ENCODE data around the gene SLC52A3.
"Not testable (repeated sequence)": the region's sequence is repeated elsewhere in the genome, so short reads cannot be mapped to it uniquely, and the experiment has no call there.

SLC52A3 gene

GRCh38 chr20:768426-768978 lies at the start of gene SLC52A3:
Gene SLC52A3, minus strand, starts transcription at chr20:768500. Its CDS starts 2,726 bp downstream, at chr20:765774.
- no peak for DNase-seq (ENCODE audit: low read depth)

GRCh38 chr20:815914-816606 lies 47.8 kb upstream of the SLC52A3 start:
- H3K4me3 ChIP-seq (ENCODE audit: low read depth, low read length): no peak overlapping the region
- TF ChIP-seq, protein P1, sequence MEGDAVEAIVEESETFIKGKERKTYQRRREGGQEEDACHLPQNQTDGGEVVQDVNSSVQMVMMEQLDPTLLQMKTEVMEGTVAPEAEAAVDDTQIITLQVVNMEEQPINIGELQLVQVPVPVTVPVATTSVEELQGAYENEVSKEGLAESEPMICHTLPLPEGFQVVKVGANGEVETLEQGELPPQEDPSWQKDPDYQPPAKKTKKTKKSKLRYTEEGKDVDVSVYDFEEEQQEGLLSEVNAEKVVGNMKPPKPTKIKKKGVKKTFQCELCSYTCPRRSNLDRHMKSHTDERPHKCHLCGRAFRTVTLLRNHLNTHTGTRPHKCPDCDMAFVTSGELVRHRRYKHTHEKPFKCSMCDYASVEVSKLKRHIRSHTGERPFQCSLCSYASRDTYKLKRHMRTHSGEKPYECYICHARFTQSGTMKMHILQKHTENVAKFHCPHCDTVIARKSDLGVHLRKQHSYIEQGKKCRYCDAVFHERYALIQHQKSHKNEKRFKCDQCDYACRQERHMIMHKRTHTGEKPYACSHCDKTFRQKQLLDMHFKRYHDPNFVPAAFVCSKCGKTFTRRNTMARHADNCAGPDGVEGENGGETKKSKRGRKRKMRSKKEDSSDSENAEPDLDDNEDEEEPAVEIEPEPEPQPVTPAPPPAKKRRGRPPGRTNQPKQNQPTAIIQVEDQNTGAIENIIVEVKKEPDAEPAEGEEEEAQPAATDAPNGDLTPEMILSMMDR (IDR thresholded peaks at IDR 0.05; ENCODE audit: insufficient read depth, low read depth, low read length, missing control alignments): peak; percentile 98
- peak; percentile 68 for DNase-seq (ENCODE audit: low read depth)

More at GRCh38 chr20:768426-768978, at the start of gene SLC52A3:
- TF ChIP-seq, protein P1 (IDR thresholded peaks at IDR 0.05; ENCODE audit: insufficient read depth, low read depth, low read length, missing control alignments): peak; percentile 10
- H3K4me3 ChIP-seq (ENCODE audit: low read depth, low read length): no peak within 1 kb of the TSS

DNA sequence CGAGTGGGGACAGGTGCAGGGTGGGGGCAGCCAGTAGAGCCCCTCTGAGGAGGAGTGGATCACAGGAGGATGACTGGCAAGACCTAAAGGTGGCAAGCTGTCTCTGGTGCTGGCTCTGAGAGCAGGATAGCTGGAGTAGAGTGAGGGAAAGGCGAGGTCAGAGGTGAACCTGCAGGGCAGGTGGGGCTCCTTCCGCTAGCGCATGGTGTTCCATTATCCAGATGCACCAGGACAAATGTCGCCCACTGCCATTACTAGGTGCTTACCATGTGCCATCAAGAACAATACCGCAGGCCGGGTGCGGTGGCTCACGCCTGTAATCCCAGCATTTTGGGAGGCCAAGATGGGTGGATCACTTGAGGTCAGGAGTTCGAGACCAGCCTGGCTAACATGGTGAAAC lies 46.9 kb upstream of the SLC52A3 start:
- TF ChIP-seq, protein P1 (IDR thresholded peaks at IDR 0.05; ENCODE audit: insufficient read depth, low read depth, low read length, missing control alignments): no peak
- H3K4me3 ChIP-seq (ENCODE audit: low read depth, low read length): no peak overlapping the region
- DNase-seq (ENCODE audit: low read depth): no peak

DNA sequence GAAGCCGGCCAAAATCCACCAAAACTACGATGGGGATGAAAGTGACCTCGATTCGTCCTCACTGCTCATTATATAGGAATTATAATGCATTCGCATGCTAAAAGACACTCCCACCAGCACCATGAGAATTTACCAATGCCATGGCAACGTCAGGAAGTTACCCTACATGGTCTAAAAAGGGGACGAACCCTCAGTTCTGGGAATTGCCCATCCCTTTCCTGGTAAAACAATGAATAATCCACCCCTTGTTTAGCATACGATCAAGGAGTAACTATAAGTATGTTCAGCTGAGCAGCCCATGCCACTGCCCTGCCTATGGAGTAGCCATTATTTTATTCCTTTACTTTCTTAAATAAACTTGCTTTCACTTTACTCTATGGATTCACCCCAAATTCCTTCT lies 45.1 kb upstream of the SLC52A3 start:
- no peak overlapping the region for H3K4me3 ChIP-seq (ENCODE audit: low read depth, low read length)
- DNase-seq (ENCODE audit: low read depth): no peak
- TF ChIP-seq, protein P1 (IDR thresholded peaks at IDR 0.05; ENCODE audit: insufficient read depth, low read depth, low read length, missing control alignments): no peak

GRCh38 chr20:812435-812814 lies 44.1 kb upstream of the SLC52A3 start:
- H3K4me3 ChIP-seq (ENCODE audit: low read depth, low read length); DNase-seq (ENCODE audit: low read depth): not testable (repeated sequence)

- not testable (repeated sequence) for H3K4me3 ChIP-seq (ENCODE audit: low read depth, low read length); DNase-seq (ENCODE audit: low read depth)
These were observed 43.6 kb upstream of the SLC52A3 start for GRCh38 chr20:811776-812434.

GRCh38 chr20:805713-806112 lies 37.4 kb upstream of the SLC52A3 start:
- no peak for DNase-seq (ENCODE audit: low read depth)
- no peak overlapping the region for H3K4me3 ChIP-seq (ENCODE audit: low read depth, low read length)
- TF ChIP-seq, protein P1 (IDR thresholded peaks at IDR 0.05; ENCODE audit: insufficient read depth, low read depth, low read length, missing control alignments): no peak

GRCh38 chr20:801678-802077 lies 33.4 kb upstream of the SLC52A3 start:
- H3K4me3 ChIP-seq (ENCODE audit: low read depth, low read length): no peak overlapping the region
- TF ChIP-seq, protein P1 (IDR thresholded peaks at IDR 0.05; ENCODE audit: insufficient read depth, low read depth, low read length, missing control alignments): no peak
- no peak for DNase-seq (ENCODE audit: low read depth)

DNA sequence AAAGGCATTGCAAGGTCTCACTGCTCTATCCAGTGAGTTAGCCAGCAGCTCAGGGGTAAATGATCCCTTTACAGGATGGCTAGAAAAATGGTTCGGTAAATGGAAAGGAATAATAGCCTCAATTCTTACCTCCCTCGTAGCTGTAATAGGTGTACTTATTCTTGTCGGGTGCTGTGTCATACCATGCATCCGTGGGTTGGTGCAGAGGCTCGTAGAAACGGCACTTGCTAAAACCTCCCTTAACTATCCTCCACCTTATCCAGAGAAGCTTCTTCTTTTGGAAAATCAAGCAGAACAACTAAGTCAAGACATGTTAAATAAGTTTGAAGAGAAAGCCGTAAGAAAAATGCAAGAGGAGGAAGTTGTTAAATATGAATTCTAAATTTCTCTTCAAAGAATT lies 31.7 kb upstream of the SLC52A3 start:
- DNase-seq (ENCODE audit: low read depth); H3K4me3 ChIP-seq (ENCODE audit: low read depth, low read length): not testable (repeated sequence)

- not testable (repeated sequence) for H3K4me3 ChIP-seq (ENCODE audit: low read depth, low read length); DNase-seq (ENCODE audit: low read depth)
These were observed 30.4 kb upstream of the SLC52A3 start for GRCh38 chr20:798746-799145.

Measured in GM12865 (cell line).